NCI-H2227 (cell line): ENCODE measurements around the gene CGB5.
A peak's percentile ranks its signal among the peaks of the same experiment; 100 is the strongest.
"Not testable (repeated sequence)": the region's sequence is repeated elsewhere in the genome, so short reads cannot be mapped to it uniquely, and the experiment has no call there.

Experiments
- DNase-seq: peaks from one replicate; lab custom pipeline; 2025; ENCODE audit not compliant: unreplicated experiment; lab: John Stamatoyannopoulos, UW

The CGB5 gene

DNA sequence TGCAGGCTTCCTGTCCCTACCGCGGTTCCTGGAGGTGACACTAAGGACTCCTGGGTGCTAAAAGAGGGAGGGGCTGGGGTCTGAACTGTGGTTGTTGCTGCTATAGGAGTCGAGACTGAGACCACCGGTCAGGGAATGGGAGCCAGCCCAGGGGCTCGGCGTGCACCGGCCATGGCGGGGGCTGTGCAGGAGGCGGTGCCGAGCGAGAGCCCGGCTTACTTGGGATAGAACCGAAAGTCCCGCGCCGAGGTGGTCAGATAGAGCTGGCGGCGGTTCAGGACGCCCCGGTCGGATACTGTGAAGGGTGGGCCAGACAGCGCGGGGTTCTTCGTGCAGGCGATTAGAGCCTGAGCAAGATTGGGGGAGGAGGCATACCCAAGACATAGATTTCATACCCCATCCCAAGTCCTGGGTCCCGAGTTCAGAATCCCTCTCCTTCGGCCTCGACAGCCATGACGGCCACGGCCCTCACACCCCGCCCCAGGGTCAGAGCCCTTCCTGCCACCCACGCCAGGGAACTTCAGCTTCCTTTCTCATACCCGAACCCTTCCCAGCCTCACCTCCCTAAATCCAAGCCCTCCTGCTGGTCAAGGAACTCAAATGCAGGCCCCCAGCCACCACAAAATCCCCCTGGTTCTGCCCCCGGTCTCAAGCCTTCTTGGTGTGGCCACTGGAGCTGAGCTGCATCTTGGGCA, 13.4 kb downstream of the CGB5 start:
- DNase-seq, result not testable (repeated sequence)

DNA sequence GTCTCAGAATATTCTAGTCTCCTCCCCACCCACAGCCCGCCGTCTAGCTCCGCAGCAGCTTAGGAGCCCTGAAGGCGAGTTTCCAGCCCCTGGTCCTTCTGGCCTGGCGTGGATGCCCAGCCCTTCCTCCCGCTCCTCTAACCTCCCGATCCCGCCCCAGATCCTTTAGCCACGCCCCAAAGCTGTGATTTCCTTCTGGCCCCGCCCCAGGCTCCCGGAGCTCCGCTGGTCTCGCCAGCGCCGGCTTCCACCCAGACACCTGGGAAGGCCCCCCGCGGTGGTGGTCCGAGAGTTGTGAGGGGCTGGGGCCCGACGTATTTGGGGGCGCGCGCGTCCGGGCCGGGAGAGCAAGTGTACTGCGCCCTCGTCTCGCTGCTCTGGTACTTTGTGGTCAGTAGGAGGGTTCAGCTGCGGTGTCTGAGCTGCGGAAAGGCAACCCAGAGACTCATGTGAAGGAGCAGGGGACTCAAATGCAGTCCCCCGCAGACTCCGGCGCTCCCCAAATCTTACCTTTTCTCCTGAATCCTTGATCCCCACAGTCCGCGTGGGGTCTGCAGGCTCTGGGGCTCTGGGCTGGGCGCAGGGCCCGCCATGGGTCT, 14.1 kb downstream of the CGB5 start, which contains the start of gene CGB7:
Gene CGB7 (minus strand): TSS at position 114 of the 599 bp plus-strand sequence. CDS start 2,374 bp downstream, outside the sequence.
- peak; percentile 56 for DNase-seq

DNA sequence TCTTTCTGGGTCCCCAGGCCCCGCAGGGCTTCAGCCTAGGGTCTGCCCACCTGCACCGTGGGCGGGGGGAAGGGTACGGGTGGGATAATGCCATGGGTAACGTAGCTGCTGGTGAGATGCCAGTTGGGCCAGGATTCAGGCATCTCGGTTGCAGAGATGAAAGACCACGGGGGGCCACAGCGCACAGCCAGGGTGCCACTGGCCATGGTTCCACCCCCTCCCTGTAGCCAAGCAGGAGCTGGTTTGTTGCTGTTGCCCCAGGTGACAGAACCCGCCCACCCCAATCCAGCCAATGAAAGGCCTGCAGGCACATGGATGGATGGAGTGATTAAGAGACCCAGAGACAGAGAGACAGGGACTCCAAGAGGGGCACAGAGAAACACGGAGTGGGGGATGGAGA, 14.9 kb downstream of the CGB5 start:
- peak; percentile 10 for DNase-seq

DNA sequence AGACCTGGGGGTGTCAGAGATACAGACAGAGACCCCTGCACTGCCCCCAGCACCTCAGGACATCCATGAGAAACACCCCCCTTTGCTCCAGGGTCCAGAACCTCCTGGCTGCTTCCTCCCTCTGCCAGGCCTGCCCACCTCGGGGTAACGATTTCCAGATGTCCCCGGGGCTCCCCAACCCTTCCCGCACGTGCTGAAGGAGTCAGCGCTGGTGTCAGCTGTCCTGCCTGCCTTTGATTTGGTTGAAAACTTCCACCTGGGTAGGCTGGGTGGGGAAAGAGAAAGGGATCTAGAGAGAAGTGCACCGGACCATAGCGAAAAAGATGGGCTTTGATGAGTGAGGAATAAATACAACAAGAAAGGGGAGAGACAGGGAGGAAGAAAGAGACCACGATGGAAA, 15.4 kb downstream of the CGB5 start:
- DNase-seq, result no peak

DNA sequence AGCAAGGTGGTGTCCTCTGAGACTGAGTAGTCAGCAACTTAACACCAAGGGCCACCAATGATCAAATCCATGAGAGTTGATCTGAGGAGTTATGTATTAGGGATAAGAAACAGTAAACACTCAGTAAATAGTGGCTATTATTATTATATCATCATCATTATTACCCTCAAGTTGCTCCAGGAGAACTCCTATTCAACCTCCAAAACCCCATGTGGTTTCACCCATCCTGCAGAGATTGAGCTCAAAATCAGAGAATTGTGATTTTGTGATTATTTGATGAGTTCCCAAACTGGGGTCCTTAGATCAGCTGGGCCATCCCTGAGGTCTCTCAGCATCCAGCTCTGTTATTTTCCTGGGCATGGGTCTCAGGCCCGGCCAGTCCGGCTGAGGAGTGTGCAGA, 17.4 kb downstream of the CGB5 start:
- no peak for DNase-seq

DNA sequence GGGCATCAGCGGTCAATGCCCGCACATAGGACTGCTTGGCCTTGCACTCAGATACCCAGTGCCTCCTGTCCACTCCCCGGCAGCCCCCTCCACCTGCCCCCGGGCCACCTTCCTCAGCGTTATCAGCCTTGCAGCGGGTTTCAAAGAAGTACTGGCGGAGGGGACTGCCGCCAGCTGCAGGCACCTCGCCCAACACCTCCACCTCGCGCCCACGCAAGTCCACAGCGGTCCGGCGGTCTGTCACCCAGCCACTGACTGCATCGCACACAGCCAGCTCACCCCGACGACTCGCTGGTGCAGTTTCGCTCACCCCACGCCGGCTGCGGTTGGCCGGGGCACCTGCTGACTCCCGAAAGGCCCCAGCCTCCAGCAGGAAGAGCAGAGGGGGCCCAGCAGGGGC, 17.8 kb downstream of the CGB5 start:
- DNase-seq, result no peak

DNA sequence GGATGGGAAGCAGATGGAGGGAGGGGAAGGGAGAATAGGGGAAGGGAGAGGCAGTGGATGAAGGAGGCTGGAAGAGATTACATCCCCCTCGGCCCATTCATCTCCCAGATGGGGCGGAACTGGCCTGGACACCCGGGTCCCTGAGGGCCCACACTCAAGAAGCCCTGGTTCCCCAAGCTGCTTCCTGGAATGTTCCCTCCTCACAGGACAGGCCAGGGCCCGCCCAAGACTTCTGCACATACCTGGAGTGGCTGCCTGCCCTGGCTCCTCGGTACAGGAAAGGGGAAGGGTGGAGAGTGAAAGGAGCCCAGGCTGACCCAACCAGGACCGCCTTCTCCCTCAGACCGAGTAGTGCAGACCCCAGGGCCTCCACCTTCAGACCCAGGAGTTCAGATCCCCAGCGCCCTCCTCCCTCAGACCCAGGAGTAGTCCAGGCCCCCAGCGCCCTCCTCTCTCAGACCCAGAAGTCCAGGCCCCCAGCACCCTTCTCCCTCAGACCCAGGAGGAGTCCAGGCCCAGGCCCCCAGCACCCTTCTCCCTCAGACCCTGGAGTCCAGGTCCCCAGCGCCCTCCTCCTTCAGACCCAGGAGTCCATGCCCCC, 20.5 kb downstream of the CGB5 start:
- no peak for DNase-seq

DNA sequence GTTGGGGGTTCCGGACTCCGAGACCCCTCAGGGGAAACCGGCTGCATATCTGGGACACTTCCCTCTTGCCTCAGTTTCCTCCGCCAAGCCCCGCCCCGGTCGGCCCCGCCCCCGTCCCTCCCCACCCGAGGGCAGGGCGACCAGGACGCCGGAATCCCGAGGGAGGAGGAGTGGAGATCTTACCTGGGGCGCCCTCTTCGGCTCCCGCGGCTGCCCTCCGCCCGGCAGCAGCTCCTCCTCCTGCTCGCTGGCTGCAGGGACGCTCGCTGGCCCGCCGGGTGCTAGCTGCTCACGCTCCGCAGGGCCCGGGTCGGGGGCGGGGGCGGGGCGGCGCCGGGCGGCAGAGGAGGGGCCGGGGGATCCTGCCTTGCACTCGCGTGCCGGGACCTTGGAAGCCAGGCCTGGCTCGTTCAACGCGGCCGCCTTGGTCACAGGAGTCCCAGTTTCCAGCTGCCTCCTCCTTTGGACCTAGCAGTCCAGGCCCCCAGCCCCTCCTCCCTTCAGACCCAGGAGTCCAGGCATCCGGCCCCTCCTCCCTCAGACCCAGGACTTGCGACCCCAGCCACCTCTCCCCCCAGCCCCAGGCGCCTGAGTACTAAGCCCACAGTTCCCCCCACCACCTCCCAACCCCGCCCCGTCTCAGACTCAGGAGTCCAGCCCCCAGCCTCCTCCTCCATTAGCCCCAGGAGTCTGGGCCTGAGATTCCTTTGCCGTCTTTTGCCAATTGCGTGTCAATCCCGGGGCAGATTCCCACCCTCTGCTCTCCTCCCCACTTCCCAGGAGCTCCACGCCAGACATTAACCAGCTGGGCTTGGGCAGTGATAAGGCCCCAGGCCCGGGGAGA, 21.3 kb downstream of the CGB5 start, which contains the start of gene NTF4:
Gene NTF4 (minus strand): TSS at position 51 of the 844 bp plus-strand sequence. CDS start 2,821 bp downstream, outside the sequence.
- peak; percentile 64 for DNase-seq

DNA sequence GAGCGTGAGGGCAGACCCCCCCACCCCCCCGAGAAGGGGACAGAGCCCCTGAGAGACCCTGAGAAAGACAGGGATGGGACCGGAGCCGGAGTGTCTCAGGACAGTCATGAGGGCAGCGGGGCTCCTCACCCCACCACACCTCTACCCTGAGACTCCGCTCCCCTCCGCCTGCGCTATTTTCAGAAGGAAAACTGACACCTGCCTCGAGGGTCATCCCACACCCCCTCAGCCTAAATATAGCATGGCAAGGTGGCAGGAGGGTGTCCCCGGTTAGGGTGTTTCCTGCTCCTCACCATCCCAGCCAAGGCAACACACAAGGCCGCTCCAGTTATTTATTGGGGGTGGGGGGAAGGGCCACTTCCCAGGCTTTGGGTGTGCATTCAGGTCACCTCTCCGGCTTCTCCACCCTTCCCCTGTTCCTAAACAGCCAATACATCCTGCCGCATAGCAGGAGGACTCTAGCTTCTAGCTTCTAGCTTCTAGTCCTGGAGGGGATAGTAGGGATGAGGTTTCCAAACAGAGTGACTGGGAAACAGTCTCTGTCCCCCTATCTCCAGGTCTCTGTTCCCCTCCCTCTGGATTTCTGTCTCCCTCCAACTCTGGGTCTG, 22.4 kb downstream of the CGB5 start:
- DNase-seq, result no peak

DNA sequence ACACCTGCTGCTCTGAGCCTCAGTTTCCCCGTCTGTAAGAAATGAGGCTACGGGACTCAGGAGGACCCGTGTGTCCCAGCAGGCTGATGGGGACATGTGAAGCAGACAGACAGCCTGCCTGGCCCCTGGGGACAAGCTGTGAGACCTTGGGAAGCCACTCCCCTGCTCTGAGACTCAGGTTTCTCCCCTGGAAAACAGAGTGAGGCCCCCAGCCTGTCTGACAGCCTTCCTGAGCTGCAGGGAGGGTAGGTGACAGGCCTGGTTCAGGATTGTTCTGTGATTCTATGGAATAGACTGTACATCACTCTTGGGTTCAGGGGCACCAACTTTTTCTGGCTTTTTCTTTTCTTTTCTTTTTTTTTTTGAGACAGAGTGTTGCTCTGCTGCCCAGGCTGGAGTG, 23.9 kb downstream of the CGB5 start:
- DNase-seq, result no peak

DNA sequence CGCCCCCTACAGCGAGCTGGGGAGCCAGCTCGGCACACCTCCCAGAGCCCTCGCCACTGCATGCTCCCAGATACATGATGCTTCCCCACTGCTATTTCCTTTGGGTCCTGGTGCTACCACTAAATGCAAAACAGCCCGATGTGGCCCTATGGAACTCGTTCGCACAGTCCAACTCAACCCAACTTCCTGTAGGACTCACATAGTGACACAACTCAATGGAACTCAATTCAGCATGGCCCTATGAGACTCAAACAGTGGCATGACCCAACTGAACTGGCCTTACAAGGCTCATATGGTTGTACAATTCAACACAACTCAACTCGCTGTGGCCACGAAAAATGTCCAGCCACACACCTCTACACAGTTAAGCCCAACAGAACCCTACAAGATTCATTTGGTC, 25.4 kb downstream of the CGB5 start:
- no peak for DNase-seq

DNA sequence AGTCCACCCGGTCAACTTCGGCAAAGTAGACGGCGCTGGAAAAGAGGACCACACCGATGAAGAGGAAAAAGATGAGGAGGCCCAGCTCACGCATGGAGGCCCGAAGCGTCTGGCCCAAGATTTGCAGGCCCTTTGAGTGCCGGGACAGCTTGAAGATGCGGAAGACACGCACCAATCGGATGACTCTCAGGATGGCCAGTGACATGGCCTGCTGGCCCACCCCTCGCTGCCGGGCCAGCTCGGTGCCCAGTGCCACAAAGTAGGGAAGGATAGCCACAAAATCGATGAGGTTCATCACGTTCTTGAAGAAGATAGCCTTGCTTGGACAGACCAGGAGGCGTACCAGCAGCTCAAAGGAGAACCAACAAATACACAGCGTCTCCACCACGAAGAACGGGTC, 26.8 kb downstream of the CGB5 start:
- DNase-seq, result no peak

DNA sequence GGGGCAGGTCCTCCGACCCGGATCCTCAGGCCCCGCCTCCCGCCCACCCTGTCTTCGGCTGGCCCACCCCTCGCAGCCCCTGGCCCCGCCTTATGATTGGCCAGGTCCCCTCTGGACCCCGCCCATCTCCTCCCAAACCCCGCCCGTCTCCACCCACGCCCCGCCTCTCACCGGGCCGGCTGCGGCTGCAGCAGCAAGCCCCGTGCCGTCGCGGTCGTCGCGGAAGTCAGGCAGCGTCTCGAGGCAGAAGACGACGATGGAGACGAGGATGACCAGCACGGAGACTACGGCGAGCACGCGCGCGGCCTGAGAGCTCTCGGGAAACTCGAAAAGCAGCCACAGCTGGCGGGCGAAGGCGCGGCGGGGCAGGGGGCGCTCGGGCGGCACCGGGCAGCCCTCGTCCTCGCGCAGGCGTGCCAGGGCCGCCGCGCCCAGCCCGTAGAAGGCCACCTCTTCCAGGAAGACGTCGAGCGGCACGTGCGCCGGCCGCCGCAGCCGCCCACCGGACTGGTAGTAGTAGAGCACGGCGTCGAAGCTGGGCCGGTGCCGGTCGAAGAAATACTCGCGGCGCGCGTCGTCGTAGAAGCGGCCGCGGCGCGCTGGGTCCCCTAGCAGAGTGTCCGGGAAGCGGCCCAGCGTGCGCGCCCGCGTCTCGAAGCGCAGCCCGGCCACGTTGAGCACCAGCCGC, 28.4 kb downstream of the CGB5 start:
- peak; percentile 53 for DNase-seq

DNA sequence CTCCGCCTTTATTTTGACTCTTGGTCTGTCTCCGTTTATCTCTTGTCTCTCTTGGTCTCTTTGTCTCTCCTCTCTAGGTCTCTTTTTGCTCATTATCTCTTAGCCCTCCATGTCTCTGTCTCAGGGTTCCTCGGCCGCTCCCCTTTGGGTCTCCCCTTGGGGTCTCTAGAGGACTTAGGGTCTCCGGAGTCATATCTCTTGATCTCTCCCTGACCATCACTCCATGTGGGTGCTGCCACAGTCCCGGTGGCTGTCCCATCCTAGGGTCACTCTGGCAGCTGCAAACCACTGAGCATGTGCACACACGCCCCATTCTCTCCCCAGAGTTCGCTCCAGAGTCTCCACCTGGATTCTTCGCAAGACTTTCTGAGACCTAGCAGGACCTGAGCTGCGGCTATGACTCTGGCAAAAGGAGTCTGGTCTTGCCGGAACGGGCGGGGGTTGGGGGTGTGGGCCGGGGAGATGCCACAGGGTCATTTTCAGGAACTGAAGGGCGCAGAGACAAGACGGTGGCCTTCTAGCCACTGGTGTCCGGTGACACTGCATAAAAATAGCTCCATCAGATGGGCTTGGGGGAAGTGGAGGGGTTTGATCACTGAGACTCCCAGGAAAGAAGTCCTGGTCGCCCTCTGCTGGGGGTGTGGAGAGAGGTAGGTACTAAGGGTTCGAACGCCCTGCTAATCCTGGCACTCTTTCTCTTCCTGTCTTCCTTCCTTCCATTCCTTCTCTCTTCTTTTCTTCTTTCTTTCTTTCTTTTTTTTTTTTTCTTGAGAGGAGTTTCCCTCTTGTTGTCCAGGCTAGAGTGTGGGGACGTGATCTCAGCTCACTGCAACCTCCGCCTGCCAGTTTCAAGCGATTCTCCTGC, 30.1 kb downstream of the CGB5 start:
- no peak for DNase-seq

DNA sequence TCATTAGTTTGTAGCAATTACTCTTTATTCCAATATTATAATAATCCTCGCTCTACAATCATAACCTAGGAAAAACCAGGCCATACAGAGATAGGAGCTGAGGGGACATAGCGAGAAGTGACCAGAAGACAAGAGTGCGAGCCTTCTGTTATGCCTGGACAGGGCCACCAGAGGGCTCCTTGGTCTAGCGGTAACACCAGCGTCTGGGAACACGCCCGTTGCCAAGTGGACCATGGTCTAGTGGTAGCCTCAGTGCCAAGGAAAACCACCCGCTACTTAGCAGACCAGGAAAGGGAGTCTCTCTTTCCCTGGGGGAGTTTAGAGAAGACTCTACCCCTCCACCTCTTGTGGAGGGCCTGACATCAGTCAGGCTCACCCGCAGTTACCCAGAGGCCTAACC, 31.2 kb downstream of the CGB5 start:
- peak; percentile 34 for DNase-seq

DNA sequence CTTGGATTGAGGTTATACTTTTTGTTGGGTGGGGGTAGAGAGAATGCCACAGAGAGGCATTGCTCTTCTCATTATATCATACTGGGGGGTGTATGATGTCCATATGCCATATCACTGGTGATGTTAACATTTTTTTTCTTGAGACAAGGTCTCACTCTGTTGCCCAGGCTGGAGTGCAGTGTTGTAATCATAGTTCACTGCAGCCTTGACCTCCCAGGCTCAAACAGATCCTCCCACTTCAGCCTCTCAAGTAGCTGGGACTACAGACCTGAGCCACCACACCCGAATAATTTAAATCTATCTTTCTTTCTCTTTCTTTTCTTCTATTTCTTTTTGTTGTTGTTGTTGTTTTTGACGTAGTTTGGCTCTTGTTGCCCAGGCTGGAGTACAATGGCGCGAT, 36.7 kb downstream of the CGB5 start:
- DNase-seq, result no peak

DNA sequence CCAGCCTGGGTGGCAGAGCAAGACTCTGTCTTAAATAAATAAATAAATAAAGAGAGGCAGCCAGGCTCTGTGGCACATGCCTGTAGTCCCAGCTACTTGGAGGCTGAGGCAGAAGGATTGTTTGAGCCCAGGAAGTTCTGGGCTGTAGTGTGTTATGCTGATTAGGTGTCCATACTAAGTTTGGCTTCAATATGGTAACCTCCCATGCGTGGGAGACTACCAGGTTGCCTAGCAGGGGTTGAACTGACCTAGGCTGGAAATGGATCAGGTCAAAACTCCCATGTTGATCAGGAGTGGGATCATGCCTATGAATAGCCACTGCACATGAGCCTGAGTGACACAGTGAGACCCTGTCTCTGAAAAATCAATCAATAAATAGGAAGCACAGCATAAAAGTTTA, 37.6 kb downstream of the CGB5 start:
- DNase-seq, result no peak

DNA sequence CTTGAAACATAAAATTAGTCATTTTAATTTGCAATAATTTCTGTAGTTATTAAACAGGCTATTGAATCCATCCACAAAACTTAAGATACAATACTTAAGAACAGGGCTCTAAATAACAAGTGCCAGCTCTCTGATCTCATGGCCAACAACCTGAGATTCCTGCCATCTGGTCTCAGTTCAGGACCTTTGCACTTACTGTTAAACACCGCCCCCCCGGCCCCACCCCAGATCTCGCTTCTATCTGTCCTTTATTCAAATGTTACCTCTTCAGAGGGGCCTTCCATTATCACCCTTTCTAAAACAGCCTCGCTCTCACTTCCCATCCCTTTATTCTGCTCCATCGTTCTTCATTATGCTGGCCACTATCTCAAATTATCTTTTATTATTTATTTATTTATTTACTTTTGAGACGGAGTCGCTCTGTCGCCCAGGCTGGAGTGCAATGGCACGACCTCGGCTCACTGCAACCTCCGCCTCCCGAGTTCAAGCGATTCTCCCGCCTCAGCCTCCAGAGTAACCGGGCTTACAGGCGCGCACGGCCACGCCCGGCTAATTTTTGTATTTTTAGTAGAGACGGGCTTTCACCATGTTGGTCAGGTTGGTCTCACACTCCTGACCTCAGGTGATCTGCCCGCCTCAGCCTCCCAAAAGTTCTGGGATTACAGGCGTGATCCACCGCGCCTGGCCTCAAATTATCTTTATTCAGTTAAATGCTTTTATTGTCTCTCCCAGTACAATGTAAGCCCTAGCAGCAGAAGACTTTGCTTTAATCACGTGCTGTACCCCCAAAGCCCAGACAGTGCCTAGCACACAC, 40.8 kb downstream of the CGB5 start:
- DNase-seq, result no peak
